ENCODE measurements around the gene UNC79.

UNC79 gene

DNA sequence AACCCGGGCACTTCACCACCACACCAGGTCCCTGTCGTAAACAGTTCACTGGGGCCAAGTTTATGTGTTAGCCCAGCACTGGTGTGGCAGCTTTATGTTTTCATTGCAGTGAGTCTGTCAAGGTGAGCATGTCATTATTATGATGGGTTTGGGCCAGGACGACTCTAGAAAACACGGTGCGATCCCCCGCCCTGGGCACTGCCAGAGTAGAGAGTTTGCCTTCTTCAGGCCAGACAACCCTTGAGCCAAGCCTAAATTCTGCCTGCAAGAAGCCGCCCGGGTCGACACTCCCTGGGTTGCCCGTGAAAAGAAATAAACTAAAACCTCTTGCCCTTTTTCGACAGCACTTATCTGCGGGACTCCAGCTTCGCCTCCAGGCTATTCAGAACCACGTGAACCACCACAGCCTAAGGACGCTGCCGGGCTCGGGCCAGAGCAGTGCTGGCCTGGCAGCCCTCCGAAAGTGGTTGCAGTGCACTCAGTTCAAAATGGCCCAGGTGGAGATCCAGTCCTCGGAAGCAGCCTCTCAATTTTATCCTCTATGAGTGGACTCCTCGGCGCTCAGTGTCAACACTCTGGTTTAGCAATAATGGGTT is 275.7 kb downstream of the UNC79 start:
- no peak overlapping the region for H3K23ac ChIP-seq (ENCODE audit: low read depth, low read length, poor library complexity)
- H3K4ac ChIP-seq (ENCODE audit: low read length): no peak overlapping the region
- H3K9me3 ChIP-seq (replicated peaks in 1 of 2; ENCODE audit: control insufficient read depth in 2 of 2, insufficient read depth in 1 of 2, low read depth in 1 of 2, low read length in 2 of 2): no peaks in the 10 kb centered on the region
- no peak overlapping the region for H3K4me2 ChIP-seq (ENCODE audit: insufficient read depth, low read length, poor library complexity, severe bottlenecking)
- no peak overlapping the region for H2AK5ac ChIP-seq (ENCODE audit: low read depth, low read length)
- H4K91ac ChIP-seq (ENCODE audit: low read depth, low read length, poor library complexity): no peak overlapping the region
- no peak overlapping the region for H3K9ac ChIP-seq (ENCODE audit: low read depth, low read length, poor library complexity)
- H3K14ac ChIP-seq (ENCODE audit: low read length): no peak overlapping the region
- WGBS, 2 donors (ENCODE audit: extremely low coverage in 2 of 2, insufficient read length in 2 of 2, insufficient replicate concordance in 1 of 2): no CpG with 5 or more reads among the region's 21 CpGs
- H2BK15ac ChIP-seq (ENCODE audit: low read length): no peak overlapping the region
- no peaks in the 10 kb centered on the region for H3K79me1 ChIP-seq (ENCODE audit: low read depth, low read length)
- H2AFZ ChIP-seq (ENCODE audit: low read length): no peak overlapping the region
- H3K4me3 ChIP-seq (ENCODE audit: low read length in 2 of 2): no peak overlapping the region
- H3K27ac ChIP-seq (replicated peaks; ENCODE audit: low read length): no peak overlapping the region
- H2BK12ac ChIP-seq (ENCODE audit: low read length): no peak overlapping the region
- H3K4me1 ChIP-seq (ENCODE audit: control insufficient read depth in 2 of 2, insufficient read depth in 1 of 2, low read depth in 1 of 2, low read length in 2 of 2): peaks cover 0 to 5% of the 10 kb centered on the region in 2 donors
- H3K18ac ChIP-seq (ENCODE audit: low read length): no peak overlapping the region
- H3K27me3 ChIP-seq (ENCODE audit: control insufficient read depth in 3 of 3, insufficient read depth in 3 of 3, low read depth in 1 of 3, low read length in 3 of 3): peaks cover 0 to 10% (median 0%) of the 10 kb centered on the region in 3 experiments
- no peak for DNase-seq (ENCODE audit: low spot score)
- H2BK5ac ChIP-seq (ENCODE audit: low read length): no peak overlapping the region
- no peak overlapping the region for H4K8ac ChIP-seq (ENCODE audit: low read depth, low read length)
- no peak overlapping the region for H2BK120ac ChIP-seq (ENCODE audit: low read depth, low read length)
- H3K36me3 ChIP-seq (replicated peaks in 1 of 2; ENCODE audit: control insufficient read depth in 2 of 2, insufficient read depth in 2 of 2, low read length in 2 of 2): no peaks in the 10 kb centered on the region

DNA sequence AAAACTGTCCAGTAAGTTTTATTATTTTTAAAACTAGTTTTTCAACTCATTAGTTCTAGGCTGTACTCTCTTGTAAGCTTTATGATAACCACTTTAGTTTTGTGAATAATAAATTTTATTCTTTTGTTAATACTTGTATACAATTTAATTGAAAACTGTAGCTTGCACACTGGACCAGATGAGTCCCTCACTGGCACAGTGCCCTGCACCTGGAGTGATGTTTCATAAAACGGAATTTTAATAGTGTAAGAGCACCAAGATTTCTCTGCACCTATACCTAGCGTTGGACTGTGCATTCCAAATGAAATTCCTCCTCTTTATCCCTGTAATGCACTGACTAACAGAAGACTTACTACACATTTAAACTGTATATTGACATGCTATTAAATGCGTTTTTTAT is 276.7 kb downstream of the UNC79 start:
- Histone ChIP-seq H2AK5ac (ENCODE audit: low read depth, low read length) (no peak overlapping the region), H2BK12ac (ENCODE audit: low read length) (no peak overlapping the region), H3K4ac (ENCODE audit: low read length) (no peak overlapping the region), H2AFZ (ENCODE audit: low read length) (no peak overlapping the region), H3K9ac (ENCODE audit: low read depth, low read length, poor library complexity) (no peak overlapping the region), H3K27me3 (ENCODE audit: control insufficient read depth in 3 of 3, insufficient read depth in 3 of 3, low read depth in 1 of 3, low read length in 3 of 3) (peaks cover 0 to 10% (median 0%) of the 10 kb centered on the region in 3 experiments), H3K18ac (ENCODE audit: low read length) (no peak overlapping the region), H4K8ac (ENCODE audit: low read depth, low read length) (no peak overlapping the region), H3K4me1 (ENCODE audit: control insufficient read depth in 2 of 2, insufficient read depth in 1 of 2, low read depth in 1 of 2, low read length in 2 of 2) (peaks cover 0 to 9% of the 10 kb centered on the region in 2 donors), H3K14ac (ENCODE audit: low read length) (no peak overlapping the region), H3K9me3 (replicated peaks in 1 of 2; ENCODE audit: control insufficient read depth in 2 of 2, insufficient read depth in 1 of 2, low read depth in 1 of 2, low read length in 2 of 2) (no peaks in the 10 kb centered on the region), H2BK5ac (ENCODE audit: low read length) (no peak overlapping the region), H4K91ac (ENCODE audit: low read depth, low read length, poor library complexity) (no peak overlapping the region), H3K23ac (ENCODE audit: low read depth, low read length, poor library complexity) (no peak overlapping the region), H2BK120ac (ENCODE audit: low read depth, low read length) (no peak overlapping the region), H3K27ac (replicated peaks; ENCODE audit: low read length) (no peak overlapping the region), H3K4me2 (ENCODE audit: insufficient read depth, low read length, poor library complexity, severe bottlenecking) (no peak overlapping the region), H3K4me3 (ENCODE audit: low read length in 2 of 2) (no peak overlapping the region), H2BK15ac (ENCODE audit: low read length) (no peak overlapping the region), H3K36me3 (replicated peaks in 1 of 2; ENCODE audit: control insufficient read depth in 2 of 2, insufficient read depth in 2 of 2, low read length in 2 of 2) (no peaks in the 10 kb centered on the region), H3K79me1 (ENCODE audit: low read depth, low read length) (no peaks in the 10 kb centered on the region)
- no peak for DNase-seq (ENCODE audit: low spot score)
- WGBS, 2 donors (ENCODE audit: extremely low coverage in 2 of 2, insufficient read length in 2 of 2, insufficient replicate concordance in 1 of 2): no CpG with 5 or more reads among the region's 3 CpGs

DNA sequence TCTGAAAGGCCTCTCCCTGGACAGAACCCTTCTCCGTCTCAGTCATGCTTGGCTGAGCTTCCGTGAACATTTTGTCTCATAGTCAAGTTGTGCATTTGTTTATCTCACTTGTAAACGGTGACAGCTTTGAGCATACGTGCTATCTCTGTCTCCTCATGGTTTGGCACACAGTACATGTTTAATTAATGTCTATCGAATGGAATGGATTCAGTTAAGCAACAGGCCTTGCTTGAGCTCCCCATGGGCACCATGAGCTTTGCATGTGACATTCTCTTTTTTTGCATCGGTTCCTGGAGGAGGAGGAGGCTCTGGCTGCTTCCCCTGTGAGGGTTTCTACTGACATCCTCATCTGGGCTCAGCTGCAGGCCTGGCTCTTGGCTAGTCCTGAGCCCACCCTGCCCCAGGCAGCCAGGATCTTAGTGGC is 277.6 kb downstream of the UNC79 start:
- no peaks in the 10 kb centered on the region for H3K36me3 ChIP-seq (replicated peaks in 1 of 2; ENCODE audit: control insufficient read depth in 2 of 2, insufficient read depth in 2 of 2, low read length in 2 of 2)
- no peak overlapping the region for H3K4me2 ChIP-seq (ENCODE audit: insufficient read depth, low read length, poor library complexity, severe bottlenecking)
- no peak overlapping the region for H2AK5ac ChIP-seq (ENCODE audit: low read depth, low read length)
- no peak overlapping the region for H3K4ac ChIP-seq (ENCODE audit: low read length)
- no peaks in the 10 kb centered on the region for H3K79me1 ChIP-seq (ENCODE audit: low read depth, low read length)
- no peak overlapping the region for H2BK5ac ChIP-seq (ENCODE audit: low read length)
- H3K14ac ChIP-seq (ENCODE audit: low read length): no peak overlapping the region
- H3K9me3 ChIP-seq (replicated peaks in 1 of 2; ENCODE audit: control insufficient read depth in 2 of 2, insufficient read depth in 1 of 2, low read depth in 1 of 2, low read length in 2 of 2): no peaks in the 10 kb centered on the region
- H2AFZ ChIP-seq (ENCODE audit: low read length): no peak overlapping the region
- no peak for DNase-seq (ENCODE audit: low spot score)
- no peak overlapping the region for H3K4me3 ChIP-seq (ENCODE audit: low read length in 2 of 2)
- no peak overlapping the region for H3K9ac ChIP-seq (ENCODE audit: low read depth, low read length, poor library complexity)
- no peak overlapping the region for H4K91ac ChIP-seq (ENCODE audit: low read depth, low read length, poor library complexity)
- no peak overlapping the region for H2BK120ac ChIP-seq (ENCODE audit: low read depth, low read length)
- H3K18ac ChIP-seq (ENCODE audit: low read length): no peak overlapping the region
- no peak overlapping the region for H4K8ac ChIP-seq (ENCODE audit: low read depth, low read length)
- H3K4me1 ChIP-seq (ENCODE audit: control insufficient read depth in 2 of 2, insufficient read depth in 1 of 2, low read depth in 1 of 2, low read length in 2 of 2): peaks cover 0 to 17% of the 10 kb centered on the region in 2 donors
- WGBS, 2 donors (ENCODE audit: extremely low coverage in 2 of 2, insufficient read length in 2 of 2, insufficient replicate concordance in 1 of 2): no CpG with 5 or more reads among the region's 6 CpGs
- H2BK15ac ChIP-seq (ENCODE audit: low read length): no peak overlapping the region
- no peak overlapping the region for H3K27ac ChIP-seq (replicated peaks; ENCODE audit: low read length)
- peaks cover 0 to 10% (median 0%) of the 10 kb centered on the region in 3 experiments for H3K27me3 ChIP-seq (ENCODE audit: control insufficient read depth in 3 of 3, insufficient read depth in 3 of 3, low read depth in 1 of 3, low read length in 3 of 3)
- H3K23ac ChIP-seq (ENCODE audit: low read depth, low read length, poor library complexity): no peak overlapping the region
- H2BK12ac ChIP-seq (ENCODE audit: low read length): no peak overlapping the region

DNA sequence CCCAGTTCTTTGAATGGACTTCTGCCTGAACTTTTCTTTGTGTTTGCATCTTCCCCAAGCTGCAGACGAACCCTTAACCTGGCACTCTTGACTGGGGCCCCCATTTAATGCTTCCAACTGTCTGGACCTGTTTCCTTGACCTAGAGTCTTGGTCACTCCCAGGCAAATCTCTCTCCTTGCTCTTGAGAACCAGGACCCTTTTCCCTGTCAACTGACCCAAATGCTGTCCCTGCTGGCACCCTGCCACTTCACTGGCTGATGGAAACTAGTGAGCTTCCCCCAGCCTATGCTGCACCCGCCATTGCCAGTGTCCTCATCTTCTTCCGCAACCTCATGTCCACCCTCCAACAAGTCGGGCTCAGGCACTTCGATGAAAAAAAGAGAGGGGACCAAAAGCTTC is 278.1 kb downstream of the UNC79 start:
- H3K27ac ChIP-seq (replicated peaks; ENCODE audit: low read length): no peak overlapping the region
- no peak overlapping the region for H3K14ac ChIP-seq (ENCODE audit: low read length)
- no peak for DNase-seq (ENCODE audit: low spot score)
- no peak overlapping the region for H3K4me2 ChIP-seq (ENCODE audit: insufficient read depth, low read length, poor library complexity, severe bottlenecking)
- H2BK15ac ChIP-seq (ENCODE audit: low read length): no peak overlapping the region
- WGBS, 2 donors (ENCODE audit: extremely low coverage in 2 of 2, insufficient read length in 2 of 2, insufficient replicate concordance in 1 of 2): no CpG with 5 or more reads among the region's 5 CpGs
- no peaks in the 10 kb centered on the region for H3K36me3 ChIP-seq (replicated peaks in 1 of 2; ENCODE audit: control insufficient read depth in 2 of 2, insufficient read depth in 2 of 2, low read length in 2 of 2)
- no peak overlapping the region for H3K9ac ChIP-seq (ENCODE audit: low read depth, low read length, poor library complexity)
- H3K4me3 ChIP-seq (ENCODE audit: low read length in 2 of 2): no peak overlapping the region
- H4K8ac ChIP-seq (ENCODE audit: low read depth, low read length): no peak overlapping the region
- H3K9me3 ChIP-seq (replicated peaks in 1 of 2; ENCODE audit: control insufficient read depth in 2 of 2, insufficient read depth in 1 of 2, low read depth in 1 of 2, low read length in 2 of 2): no peaks in the 10 kb centered on the region
- H2BK12ac ChIP-seq (ENCODE audit: low read length): no peak overlapping the region
- no peak overlapping the region for H3K18ac ChIP-seq (ENCODE audit: low read length)
- H2AFZ ChIP-seq (ENCODE audit: low read length): no peak overlapping the region
- H3K4me1 ChIP-seq (ENCODE audit: control insufficient read depth in 2 of 2, insufficient read depth in 1 of 2, low read depth in 1 of 2, low read length in 2 of 2): peaks cover 0 to 18% of the 10 kb centered on the region in 2 donors
- H3K27me3 ChIP-seq (ENCODE audit: control insufficient read depth in 3 of 3, insufficient read depth in 3 of 3, low read depth in 1 of 3, low read length in 3 of 3): peaks cover 0 to 10% (median 0%) of the 10 kb centered on the region in 3 experiments
- H2AK5ac ChIP-seq (ENCODE audit: low read depth, low read length): no peak overlapping the region
- H3K4ac ChIP-seq (ENCODE audit: low read length): no peak overlapping the region
- H2BK120ac ChIP-seq (ENCODE audit: low read depth, low read length): no peak overlapping the region
- no peaks in the 10 kb centered on the region for H3K79me1 ChIP-seq (ENCODE audit: low read depth, low read length)
- no peak overlapping the region for H2BK5ac ChIP-seq (ENCODE audit: low read length)
- H4K91ac ChIP-seq (ENCODE audit: low read depth, low read length, poor library complexity): no peak overlapping the region
- no peak overlapping the region for H3K23ac ChIP-seq (ENCODE audit: low read depth, low read length, poor library complexity)

All from neuronal stem cell (in vitro differentiated cells).